Measurements from ENCODE around the gene NRROS.

Gene NRROS

GRCh38 chr3:196652961-196653795 is 13.7 kb downstream of the NRROS start:
- no peak for DNase-seq

DNA sequence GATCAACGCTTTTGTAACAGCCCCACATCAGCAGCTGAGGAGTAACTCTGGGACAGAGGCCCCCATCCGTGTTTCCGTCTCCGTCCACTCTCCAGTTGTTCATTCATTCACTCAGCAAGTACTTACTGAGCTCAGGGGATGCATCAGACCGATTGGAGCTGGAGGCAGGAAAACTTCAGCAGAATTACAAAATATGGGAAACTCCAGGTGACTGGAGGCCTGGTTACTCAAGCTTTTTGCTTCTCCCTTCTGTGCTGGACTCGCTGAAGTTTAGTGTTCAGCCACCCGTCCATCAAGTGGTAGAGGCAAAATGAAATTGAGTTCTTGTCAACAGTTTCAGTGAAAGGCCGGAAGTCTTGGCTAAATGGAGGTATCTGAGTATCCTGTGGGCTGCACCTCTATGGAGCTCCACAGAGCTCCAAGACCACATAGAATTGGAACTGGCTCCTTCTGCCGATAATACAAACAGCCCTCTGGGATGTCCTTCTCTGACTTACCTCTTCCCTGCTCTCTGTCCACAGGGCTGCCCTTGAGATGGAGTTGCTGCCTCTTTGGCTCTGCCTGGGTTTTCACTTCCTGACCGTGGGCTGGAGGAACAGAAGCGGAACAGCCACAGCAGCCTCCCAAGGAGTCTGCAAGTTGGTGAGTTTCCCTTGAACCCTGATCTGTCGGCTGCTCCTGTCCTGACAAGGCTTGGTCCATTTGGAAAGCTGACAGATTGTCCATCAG is 14.7 kb downstream of the NRROS start:
- no peak for DNase-seq

DNA sequence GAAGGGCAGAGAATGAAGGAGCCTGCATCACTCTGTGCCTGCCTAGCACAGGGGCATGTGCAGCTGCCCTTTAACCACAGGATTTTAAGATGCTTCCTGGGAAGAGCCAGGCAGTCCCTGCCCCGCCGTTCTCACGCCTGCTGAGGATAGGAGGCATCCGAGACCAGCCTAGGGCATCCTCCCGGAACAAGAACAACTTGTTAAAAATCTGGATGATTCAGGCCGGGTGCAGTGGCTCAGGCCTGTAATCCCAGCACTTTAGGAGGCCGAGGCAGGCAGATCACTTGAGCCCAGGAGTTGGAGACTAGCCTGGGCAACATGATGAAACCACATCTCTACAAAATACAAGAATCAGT is 15.2 kb downstream of the NRROS start:
- DNase-seq: no peak

DNA sequence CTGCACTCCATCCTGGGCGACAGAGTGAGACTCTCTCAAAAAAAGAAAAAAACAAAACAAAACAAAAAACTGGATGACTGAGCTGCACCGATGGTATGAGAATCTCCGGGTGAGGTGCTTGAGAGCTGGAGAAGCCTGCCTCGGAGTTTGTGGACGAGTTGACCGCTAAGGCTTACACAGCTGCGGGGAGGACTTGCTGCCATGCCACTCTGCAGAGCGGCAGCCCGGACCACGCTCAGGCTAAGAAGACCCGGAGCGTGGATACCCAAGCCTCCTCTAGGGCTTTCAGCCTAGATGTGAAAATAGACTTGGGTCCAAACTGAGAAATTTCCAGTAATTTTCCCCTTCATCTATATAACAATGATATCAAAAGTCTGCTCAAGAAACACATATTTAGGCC is 16.0 kb downstream of the NRROS start:
- no peak for DNase-seq

DNA sequence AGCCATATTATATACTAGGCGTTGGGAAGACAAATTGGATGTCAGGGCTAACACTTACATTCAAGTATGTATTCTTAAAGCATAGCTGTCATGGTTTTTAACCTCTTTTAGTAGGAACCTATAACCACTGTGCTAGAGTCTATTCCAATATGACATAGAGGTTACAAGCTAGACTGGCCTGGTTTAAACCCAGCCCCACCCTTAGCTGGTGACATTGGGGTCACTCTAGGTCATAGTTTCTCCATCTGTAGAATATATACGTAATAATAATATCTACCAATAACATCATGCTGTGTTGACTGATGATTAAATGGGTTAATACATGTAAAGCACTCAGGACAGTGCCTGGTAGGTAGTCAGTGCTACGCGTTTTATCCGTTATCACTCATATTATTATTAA is 16.7 kb downstream of the NRROS start:
- DNase-seq: no peak

GRCh38 chr3:196659901-196660351 is 20.4 kb downstream of the NRROS start:
- DNase-seq: no peak

- DNase-seq: no peak
These were observed 21.1 kb downstream of the NRROS start for GRCh38 chr3:196660381-196661166.

DNA sequence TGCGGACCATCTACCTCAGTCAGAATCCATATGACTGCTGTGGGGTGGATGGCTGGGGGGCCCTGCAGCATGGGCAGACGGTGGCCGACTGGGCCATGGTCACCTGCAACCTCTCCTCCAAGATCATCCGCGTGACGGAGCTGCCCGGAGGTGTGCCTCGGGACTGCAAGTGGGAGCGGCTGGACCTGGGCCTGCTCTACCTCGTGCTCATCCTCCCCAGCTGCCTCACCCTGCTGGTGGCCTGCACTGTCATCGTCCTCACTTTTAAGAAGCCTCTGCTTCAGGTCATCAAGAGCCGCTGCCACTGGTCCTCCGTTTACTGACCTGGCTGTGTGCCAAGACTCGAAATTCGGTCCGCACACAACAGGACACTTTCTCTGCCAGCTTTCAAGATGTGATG is 21.9 kb downstream of the NRROS start:
- DNase-seq: no peak

GRCh38 chr3:196662033-196662432 is 22.5 kb downstream of the NRROS start:
- no peak for DNase-seq

GRCh38 chr3:196662711-196663571 is 23.4 kb downstream of the NRROS start:
- no peak for DNase-seq

GRCh38 chr3:196666001-196666867 is 26.7 kb downstream of the NRROS start:
- no peak for DNase-seq

- DNase-seq: no peak
These were observed 27.7 kb downstream of the NRROS start for GRCh38 chr3:196667056-196667825.

DNA sequence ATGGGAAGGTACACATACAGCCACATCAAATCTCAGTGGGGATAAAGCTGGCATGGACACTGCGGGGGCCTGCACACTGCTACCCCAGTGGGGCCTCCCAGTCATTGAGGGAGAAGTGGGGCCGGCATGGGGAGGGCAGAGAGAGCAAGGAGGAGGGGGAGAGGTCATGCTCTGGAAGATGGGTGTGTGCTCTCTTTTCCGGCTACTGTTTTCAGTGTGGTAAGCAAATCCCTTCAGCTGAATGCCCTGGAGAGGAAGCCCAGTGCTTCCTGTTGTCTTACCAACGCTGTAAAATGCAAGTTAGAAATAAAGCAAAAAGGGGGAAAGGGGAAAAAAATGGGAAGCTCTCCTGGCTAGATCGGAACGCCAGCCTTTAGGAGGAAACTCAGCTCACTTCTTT is 30.8 kb downstream of the NRROS start:
- DNase-seq: no peak

GRCh38 chr3:196673632-196674031 is 34.1 kb downstream of the NRROS start:
- no peak for DNase-seq

DNA sequence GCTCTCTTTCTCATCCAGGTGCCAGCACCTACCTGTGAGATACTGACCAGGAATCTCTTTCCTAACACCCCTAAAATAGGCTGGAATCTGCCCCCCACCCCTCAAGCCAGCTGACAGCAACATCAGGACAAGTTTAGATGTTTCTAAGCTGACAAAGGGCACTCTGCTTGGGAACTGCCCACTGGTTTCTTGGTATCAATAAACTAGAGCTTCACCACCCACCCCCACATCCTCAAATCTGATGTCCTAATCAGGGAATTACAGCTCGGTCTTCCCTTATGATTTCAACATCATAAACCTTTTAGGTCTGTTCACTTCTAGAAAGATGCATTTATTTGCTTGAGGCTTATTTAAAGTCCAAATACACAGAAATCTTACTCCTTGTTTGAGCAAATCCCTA is 37.9 kb downstream of the NRROS start:
- DNase-seq: no peak

- no peak for DNase-seq
These were observed 38.4 kb downstream of the NRROS start for GRCh38 chr3:196677931-196678330.

DNA sequence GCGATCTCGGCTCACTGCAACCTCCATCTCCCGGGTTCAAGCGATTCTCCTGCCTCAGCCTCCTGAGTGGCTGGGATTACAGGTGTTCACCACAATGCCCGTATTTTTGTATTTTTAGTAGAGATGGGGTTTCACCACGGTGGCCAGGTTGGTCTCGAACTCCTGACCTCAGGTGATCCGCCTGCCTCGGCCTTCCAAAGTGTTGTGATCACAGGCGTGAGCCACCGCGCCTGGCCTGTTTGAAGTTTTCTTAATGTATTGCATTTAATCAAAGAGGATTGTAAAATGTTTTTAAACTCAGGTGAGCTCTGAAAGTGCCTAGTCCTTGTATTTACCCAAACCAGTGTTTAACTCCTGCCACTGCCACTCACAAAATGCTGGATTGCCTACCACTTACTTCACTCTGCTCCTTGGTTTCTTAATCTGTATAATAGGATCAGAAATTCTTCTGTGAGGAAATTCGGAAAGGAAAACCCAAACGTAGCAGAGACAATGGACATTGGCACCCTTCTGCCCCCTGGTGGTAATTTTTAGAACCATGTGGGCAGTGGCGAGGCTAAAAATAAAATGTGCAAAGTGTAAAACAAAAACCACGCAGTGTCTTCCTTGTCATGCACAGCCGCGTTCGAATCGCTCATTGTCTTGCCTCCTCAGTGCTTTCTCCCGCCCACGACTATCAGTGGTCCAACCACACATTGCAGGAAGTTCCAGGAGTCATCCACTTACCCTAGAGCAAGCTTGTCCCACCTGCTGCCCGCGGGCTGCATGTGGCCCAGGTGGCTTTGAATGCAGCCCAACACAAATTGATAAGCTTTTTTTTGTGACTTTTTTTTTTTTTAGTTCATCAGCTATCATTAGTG is 45.3 kb downstream of the NRROS start:
- DNase-seq: peak; percentile 79

DNA sequence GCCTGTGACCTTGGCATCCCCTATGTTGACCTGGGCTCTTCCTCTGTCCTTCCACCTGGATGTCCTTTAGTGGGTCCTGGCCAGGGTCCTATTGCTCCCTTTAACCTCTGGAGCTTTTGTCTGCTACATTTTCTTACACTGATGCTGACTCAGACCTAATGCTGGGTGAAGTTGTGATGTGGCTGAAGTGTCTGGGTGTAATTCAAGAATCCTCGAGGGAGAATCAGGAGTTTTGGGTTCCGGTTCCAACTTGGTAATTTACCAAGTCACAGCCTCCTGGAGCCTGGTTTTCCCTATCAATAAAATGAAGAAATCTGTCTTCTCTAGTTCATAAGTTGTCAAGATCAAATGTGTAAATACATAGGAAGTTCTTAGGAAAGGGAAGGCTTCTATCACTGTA is 46.9 kb downstream of the NRROS start:
- DNase-seq: no peak

- DNase-seq: no peak
These were observed 48.9 kb downstream of the NRROS start for GRCh38 chr3:196688349-196688748.
